Nephron progenitor cell (in vitro differentiated cells): Measurements from ENCODE around the gene TEX9.

Experiments
- DNase-seq: peaks from one replicate; pipeline ENCODE4 v3.0.0; 2021
- H3K27ac Mint-ChIP-seq: 2 replicates; pipeline ENCODE4 v1.8.0; 2021; ENCODE audit warnings: mild to moderate bottlenecking, moderate library complexity, mixed read lengths
- H3K27me3 Mint-ChIP-seq: 2 replicates; pipeline ENCODE4 v1.8.0; 2021; ENCODE audit warnings: mild to moderate bottlenecking, low read depth, mixed read lengths; ENCODE audit not compliant: poor library complexity
- H3K36me3 Mint-ChIP-seq: 2 replicates; pipeline ENCODE4 v1.8.0; 2021; ENCODE audit warnings: low read depth, mixed read lengths
- H3K4me1 Mint-ChIP-seq: 2 replicates; pipeline ENCODE4 v1.8.0; 2021; ENCODE audit warnings: mixed read lengths
- H3K4me3 Mint-ChIP-seq: 2 replicates; pipeline ENCODE4 v1.8.0; 2021; ENCODE audit warnings: mild to moderate bottlenecking, moderate library complexity, mixed read lengths
- H3K9me3 Mint-ChIP-seq: 2 replicates; pipeline ENCODE4 v1.8.0; 2021; ENCODE audit warnings: mild to moderate bottlenecking, moderate library complexity, mixed read lengths
- CTCF ChIP-seq: fragments of 200-600 bp; sonication (generic); IDR thresholded peaks from 2 replicates; pipeline ENCODE4 v1.5.0; 2021; ENCODE audit warnings: antibody characterized with exemption

TEX9 gene

GRCh38 chr15:56325186-56325585, 40.0 kb upstream of the TEX9 start:
- Mint-ChIP-seq H3K36me3 (no peaks in the 10 kb centered on the region), H3K4me1 (no peaks in the 10 kb centered on the region), H3K27me3 (peaks cover 5% of the 10 kb centered on the region), H3K27ac (no peak overlapping the region), H3K4me3 (no peak overlapping the region), H3K9me3 (no peaks in the 10 kb centered on the region)
- no peak for DNase-seq
- no peak for TF ChIP-seq CTCF

GRCh38 chr15:56327721-56328502, 37.3 kb upstream of the TEX9 start:
- no peak for DNase-seq
- Mint-ChIP-seq H3K9me3 (peaks cover 22% of the 10 kb centered on the region), H3K36me3 (no peaks in the 10 kb centered on the region), H3K27ac (no peak overlapping the region), H3K27me3 (peaks cover 8% of the 10 kb centered on the region), H3K4me3 (no peak overlapping the region), H3K4me1 (no peaks in the 10 kb centered on the region)
- no peak for TF ChIP-seq CTCF

GRCh38 chr15:56337084-56337725, 28.0 kb upstream of the TEX9 start:
- Mint-ChIP-seq H3K4me3 (no peak overlapping the region), H3K9me3 (peaks cover 24% of the 10 kb centered on the region), H3K4me1 (no peaks in the 10 kb centered on the region), H3K36me3 (no peaks in the 10 kb centered on the region), H3K27me3 (no peaks in the 10 kb centered on the region), H3K27ac (no peak overlapping the region)
- no peak for DNase-seq
- TF ChIP-seq CTCF, result no peak

GRCh38 chr15:56339594-56339993, 25.6 kb upstream of the TEX9 start:
- no peak for TF ChIP-seq CTCF
- Mint-ChIP-seq H3K4me3 (no peak overlapping the region), H3K36me3 (no peaks in the 10 kb centered on the region), H3K4me1 (no peaks in the 10 kb centered on the region), H3K27me3 (no peaks in the 10 kb centered on the region), H3K27ac (no peak overlapping the region), H3K9me3 (no peaks in the 10 kb centered on the region)
- DNase-seq, result no peak

GRCh38 chr15:56341201-56341600, 24.0 kb upstream of the TEX9 start:
- Mint-ChIP-seq H3K27ac (no peak overlapping the region), H3K36me3 (no peaks in the 10 kb centered on the region), H3K27me3 (no peaks in the 10 kb centered on the region), H3K4me3 (no peak overlapping the region), H3K4me1 (no peaks in the 10 kb centered on the region), H3K9me3 (no peaks in the 10 kb centered on the region)
- DNase-seq, result no peak
- no peak for TF ChIP-seq CTCF

- H3K9me3 Mint-ChIP-seq, result no peaks in the 10 kb centered on the region
- H3K27me3 Mint-ChIP-seq, result no peaks in the 10 kb centered on the region
- no peak overlapping the region for H3K27ac Mint-ChIP-seq
- no peaks in the 10 kb centered on the region for H3K4me1 Mint-ChIP-seq
- TF ChIP-seq CTCF, result no peak
- DNase-seq, result no peak
- no peak overlapping the region for H3K4me3 Mint-ChIP-seq
- H3K36me3 Mint-ChIP-seq, result no peaks in the 10 kb centered on the region
Measured at GRCh38 chr15:56342653-56343052, 22.6 kb upstream of the TEX9 start.
